Left ventricle myocardium superior (tissue), 1 donor: Measurements from ENCODE around the gene KCNK7. TPM values are rescaled to one million over a fixed set of nuclear protein-coding genes. Genes with fewer than 3 reads are reported as not detected.

Source experiments
- ATAC-seq: fragments of 200-7000 bp; cut with Tn5 transposase; one replicate; pipeline ENCODE4 v1.9.1; 2020; ENCODE audit warnings: mild to moderate bottlenecking, moderate library complexity
- DNase-seq: peaks from one replicate; pipeline ENCODE4 v3.0.0-alpha.2; 2020
- intact Hi-C: fragments of 100-400 bp; cut with micrococcal nuclease; formaldehyde crosslinking; loops from one replicate; pipeline ENCODE4 v1.11.0; 2022
- total RNA-seq: library from RNA; stranded (reverse); fragmentation: NEBNext Ultra II Directional; extraction: Animal tissue kit (Norgen Biotek cat#: 25700); gene quantifications from one replicate; pipeline ENCODE4 v1.2.1, GENCODE V29; 2021
- donor health status: DM: no; HTN: yes; CAD: no; lungs with severe emphysema.

The KCNK7 gene
- total RNA-seq, 1 donor from 2014 or later, result 0.94 TPM

DNA sequence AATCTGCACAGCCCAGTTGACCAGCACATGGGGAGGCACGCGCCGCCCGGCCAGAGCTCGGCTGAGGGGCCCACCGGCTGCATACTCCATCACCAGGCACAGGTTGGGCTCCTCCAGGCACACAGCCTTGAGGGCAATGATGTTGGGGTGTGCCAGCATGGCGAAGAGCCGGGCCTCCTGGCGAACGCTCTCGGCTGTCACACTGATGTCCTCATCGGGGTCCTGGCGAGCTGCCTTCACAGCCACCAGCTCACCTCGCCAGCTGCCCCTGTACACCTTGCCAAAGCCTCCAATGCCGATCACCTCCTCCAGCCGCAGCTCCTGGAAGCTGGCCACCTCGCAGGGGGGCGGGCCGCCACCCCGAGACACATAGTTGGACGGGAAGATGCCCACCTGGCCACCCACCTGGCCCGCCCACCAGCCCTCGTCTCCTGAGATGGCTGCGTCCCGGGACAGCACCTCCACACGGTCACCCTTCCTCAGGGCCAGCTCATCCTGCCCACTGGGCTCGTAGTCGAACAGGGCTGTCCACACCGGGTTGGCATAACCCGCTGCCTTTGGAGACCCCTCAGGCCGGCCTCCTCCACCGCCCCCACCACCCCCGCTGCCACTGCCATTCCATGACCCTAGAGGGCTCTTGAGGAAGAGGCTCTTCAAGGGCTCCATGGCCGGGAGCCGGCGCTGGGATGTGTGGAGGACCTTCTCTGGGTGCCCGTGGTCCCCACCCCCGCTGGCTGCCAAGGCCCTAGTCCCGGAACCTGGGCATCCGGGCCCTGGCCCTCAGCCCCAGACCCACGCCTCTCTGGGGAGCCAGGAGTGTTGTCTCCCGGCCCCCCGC is 17.7 kb upstream of the KCNK7 start:
- intact Hi-C loops, result no loop called here
- DNase-seq (peak; percentile 57), ATAC-seq (no peak)

DNA sequence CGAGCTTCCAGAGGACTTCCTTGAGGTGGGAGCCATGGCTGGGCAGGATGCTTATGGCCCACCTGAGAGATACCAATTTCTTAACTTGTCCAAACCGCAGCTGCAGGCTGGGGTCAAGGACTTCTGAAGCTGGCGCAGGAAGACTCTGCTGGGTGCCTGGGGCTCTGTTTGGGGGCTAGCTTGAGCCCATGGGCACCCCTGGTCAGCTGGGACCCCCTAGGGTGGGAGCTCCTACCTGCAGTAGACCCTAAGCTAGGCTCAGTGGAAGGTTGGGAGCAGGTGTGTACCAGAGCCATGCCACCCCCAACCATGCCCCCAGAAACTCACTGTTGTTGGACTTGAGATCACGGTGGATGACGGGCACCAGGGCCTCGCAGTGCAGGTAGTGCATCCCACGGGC is 17.1 kb upstream of the KCNK7 start:
- intact Hi-C loops, result no loop called here
- ATAC-seq (no peak), DNase-seq (no peak)

DNA sequence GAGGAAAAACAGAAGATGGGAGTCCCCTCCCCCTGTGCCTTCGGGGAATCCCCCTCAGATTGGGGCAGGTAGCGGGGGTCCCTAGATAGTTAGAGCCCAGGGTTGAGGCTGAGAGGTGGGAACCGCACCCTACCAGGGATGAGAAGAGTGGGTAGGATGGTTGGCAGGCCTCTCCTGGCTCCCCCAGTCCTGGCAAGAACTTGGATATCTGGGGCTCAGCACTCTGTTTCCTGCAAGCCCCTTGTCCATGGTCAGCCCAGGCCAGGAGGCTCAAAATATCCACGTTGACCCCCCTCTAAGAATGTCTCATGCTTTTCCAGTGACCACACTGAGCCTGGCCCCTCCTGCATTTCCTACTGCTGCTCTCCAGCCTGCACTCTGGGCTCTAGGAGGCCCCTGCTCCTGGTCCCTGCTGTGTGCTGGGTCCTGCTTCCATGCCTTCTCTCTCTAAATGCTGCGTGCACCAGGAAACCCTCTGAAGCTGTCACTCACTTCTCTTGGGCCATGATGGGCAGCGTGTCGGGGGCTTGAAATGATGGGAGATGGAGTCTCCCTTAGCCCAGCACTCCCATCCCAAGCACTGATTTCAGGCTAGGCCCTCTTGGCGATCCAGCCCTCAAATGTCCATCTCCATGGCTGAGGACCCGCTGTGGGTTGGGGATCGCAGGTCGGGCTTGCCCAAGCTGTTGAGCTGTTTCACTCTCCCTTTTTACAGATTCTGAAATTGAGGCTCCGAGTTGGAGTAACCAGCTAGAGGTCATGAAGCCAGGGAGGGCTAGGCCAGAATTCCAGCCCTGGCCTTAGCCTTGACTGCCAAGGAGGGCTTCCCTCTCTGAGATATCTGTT is 16.4 kb upstream of the KCNK7 start:
- DNase-seq (no peak), ATAC-seq (no peak)
- intact Hi-C loops, result no loop called here

DNA sequence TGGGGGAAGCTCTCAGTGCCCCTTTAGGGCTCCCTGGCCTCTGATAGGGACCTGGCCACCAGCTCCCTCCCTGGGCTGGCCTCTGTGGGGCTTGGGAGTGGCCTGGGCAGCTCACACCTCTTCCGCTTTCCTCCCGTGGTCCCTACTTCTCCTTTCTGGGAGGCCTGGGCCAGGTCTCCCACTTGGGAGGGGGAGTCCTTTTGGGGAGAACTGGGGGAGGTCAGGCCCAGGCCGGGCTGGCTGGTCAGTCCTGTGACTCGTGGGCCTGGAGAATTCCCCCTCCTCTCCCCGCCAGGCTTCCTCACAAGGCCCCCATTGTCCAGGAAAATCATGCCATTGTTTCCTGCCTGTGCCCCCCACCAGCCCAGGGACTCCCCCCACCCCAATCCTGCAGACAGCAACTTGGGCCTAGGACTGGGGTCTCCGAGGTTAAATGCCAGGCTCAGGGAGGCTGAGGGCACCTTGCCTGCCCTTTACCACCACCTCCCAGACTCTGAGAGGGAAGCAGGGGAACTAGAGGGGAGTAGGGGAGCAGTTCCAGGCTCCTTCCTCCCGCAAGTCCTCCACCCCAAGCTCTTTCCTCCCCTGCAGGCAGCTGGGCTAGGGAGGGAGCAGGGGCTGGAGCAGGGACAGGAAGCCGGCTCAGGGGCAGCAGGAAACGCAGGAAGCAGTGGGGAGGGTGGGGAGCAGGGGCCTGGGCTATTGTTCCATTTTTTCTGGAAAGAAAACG is 15.6 kb upstream of the KCNK7 start:
- intact Hi-C loops, result no loop called here
- ATAC-seq (no peak), DNase-seq (peak; percentile 70)

DNA sequence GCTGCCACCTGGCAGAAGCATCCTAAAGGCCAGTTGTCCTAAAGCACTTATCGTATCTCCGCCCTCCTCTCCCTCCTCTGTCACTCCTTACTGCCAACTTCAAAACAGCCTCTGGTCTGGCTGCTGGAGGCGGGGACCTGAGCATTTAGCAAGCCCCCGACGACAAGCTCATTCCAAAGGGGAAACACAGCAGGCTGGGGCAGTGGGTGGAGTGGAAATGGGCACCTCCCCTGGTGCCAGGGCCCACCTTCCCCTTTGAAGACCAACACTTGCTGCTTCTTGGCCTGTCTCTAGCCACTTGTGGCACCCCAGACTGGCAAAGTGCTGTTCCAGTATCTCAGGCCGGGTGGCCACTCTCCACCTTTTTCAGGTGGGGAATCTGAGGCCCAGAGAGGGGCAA is 14.8 kb upstream of the KCNK7 start:
- ATAC-seq, result no peak
- intact Hi-C loops, result no loop called here
- no peak for DNase-seq

DNA sequence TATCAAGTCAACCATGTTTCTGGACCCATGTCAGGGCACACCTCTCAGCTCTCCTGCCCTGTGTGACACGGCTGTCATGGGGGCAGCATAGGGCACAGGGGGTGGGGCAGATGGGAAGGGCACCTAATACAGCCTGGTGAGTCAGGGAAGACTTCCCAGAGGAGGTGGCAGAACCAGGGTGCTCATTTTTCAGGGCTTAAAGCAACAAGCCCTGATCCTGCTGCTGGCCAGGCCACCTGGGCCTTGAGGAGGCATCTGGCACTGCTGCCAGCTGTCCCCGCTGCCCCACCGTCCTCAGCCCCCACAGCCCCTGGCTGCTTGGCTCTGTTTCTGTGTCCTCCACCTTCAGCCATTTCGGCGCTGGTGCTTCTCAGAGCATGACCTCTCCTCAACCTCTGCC is 14.1 kb upstream of the KCNK7 start:
- ATAC-seq (no peak), DNase-seq (no peak)
- intact Hi-C loops, result no loop called here

DNA sequence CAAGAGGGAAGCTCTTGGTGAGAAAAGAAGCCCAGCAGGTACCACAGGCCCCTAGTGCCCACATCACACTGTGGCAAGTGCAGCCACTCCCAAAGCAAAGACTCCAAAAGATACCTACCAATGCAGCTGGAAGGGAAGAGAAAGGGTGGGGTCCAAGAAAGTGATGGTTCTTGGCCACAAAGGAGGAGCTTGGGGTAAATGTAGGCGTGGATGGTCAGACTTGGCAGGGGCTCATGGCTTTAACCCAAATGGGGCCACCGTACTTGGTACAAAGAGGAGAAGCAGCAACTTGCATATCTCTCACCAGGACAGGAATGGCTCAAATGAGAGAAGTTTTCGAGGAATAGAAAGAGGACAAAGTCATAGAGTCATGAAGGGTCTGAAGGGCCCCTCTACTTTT is 13.6 kb upstream of the KCNK7 start:
- intact Hi-C loops, result no loop called here
- ATAC-seq (no peak), DNase-seq (no peak)

DNA sequence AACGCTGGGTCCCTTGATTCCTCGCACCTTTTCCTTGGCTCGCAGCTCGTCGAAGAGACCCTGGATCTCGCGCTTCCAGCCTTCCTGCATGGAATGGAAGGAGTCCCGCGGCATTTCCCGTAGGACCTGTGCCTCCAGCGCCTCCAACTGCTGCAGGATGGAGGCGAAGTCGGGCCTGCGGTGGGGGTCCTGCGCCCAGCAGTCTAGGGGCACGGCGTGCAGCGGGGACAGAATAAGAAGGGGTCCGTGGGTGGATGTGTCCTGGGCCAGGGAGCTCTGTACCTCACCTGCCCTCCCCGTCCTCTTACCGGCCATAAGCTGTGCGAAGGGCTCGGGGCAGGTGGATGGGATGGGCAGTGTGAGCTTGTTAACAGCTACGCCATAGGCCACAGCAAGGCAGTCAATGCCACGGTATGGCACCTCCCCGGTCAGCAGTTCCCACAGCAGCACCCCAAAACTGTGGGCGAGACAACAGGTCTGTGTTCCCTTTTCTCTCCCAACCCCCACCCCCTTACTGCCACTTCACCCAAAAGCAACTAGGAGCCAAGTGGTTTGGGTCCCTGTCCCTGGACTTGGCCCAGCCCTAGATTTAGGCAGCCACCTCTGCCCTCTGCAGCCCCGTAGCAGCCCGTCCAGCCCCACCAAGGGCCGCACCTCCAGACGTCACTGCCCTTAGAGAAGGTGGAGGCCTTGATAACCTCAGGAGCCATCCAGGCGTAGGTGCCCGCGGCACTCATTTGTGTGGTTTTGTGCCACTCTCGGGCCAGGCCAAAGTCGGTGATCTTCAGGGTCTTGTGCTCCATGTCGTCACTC is 12.2 kb upstream of the KCNK7 start:
- intact Hi-C loops, result no loop called here
- no peak for DNase-seq
- no peak for ATAC-seq

DNA sequence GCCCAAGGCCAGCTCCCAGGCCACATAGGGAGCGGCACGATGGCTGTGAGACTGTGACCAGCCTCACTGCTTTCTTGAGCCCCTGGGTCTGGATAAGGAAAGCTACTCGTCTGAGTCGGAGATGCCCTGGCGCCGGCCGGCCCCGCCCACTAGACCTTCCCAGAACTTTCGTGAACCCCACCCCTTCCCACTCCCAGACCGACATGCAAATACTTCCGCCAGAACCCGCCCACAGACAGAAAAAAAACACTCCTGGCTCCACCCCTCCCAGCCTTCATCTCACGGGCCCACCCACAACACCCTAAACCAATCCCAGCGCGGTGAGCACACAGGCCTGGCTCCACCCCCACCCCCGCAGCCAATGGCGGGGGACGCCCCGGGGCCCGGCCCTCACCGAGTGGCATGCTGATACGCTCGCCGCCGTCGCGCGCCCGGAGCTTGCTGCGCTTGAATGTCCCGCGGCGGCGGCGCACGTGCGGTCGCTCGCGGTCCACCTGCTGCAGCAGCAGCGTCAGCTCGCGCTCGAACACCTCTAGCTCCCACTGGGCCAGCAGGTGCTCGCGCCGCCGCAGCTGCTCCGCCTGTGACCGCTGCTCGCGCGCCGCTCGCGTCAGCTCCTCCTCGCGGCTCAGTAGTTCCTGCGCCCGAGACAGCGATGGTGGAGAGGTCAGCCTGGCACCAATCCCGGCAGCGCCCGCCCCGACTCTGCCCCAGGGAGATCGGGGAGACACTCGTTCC is 11.4 kb upstream of the KCNK7 start:
- peak; percentile 96 for ATAC-seq
- DNase-seq, result peak; percentile 95
- intact Hi-C loops, result no loop called here

DNA sequence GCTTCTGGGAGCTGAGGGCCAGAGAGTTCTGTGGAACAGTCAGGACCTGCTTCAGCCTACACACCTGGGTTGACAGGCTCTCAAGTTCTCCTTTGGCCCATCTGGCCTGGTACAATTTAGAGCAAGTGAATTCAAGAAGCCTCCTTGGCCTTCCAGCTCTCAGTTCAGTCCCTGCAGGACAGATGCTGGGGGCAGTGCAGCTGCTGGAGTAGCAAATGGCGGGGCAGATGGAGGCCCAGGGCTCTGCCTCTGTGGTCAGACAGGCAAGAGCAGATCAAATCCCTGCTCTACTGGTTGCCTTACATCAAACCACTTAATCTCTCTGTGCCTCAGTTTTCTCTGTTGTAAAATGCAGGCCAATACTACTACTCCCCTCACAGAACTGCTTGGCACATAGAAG is 8.7 kb upstream of the KCNK7 start:
- intact Hi-C loops, result no loop called here
- no peak for ATAC-seq

DNA sequence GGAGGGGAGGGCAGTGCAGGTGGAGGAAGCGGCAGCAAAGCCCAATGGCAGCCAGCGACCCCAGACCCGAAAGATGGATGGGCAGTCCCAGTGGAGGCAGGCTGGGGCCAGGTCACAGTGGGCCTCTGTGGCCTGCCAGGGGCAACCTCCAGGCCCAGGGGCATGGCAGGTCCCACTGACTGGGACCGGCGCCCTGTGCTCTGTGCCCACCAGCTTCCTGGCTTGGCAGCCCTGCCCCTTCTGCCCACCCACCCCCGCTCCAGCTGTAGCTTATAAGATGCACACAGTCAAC is 4.3 kb upstream of the KCNK7 start:
- DNase-seq (no peak), ATAC-seq (no peak)
- intact Hi-C loops, result loop anchor here (10.0 kb wide), 1 partner anchor 55 kb away; no protein-coding TSS in a partner anchor

More for the DNA sequence above, 8.7 kb upstream of the KCNK7 start:
- no peak for DNase-seq

DNA sequence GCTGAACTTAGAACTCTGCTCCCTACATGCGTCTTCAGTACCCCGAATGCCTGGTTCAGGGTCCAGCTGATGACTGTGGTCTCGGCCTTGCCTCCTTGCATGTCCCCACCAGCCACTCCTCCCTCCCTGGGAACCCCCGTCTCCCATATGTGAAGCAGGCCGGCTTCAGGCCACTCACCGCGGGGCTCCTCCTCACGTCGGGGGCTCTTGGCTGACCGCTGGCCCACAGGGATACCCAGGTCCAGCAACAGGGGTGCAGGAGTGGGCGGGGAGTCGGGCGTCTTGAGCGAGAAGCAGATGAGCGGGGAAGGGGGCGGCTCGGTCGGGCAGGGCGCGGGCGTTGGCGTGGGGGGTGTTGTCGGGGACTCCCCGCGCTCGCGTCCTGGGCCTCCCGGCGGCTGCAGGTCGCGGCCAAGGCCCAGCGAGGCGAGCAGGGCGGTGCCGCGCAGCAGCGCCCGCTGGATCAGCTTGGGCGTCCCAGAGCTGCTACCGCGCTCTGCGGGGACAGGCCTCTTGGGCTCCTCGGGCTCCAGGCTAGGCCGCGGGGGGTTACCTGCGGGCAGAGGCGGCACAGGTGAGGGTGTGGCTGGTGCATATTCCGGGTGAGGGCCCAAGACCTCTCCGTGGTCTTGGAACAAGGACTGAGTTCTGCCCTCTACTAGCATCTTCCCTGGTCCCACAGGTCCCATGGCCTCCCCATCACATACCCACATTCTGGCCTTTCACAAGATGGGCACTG is 3.8 kb upstream of the KCNK7 start:
- ATAC-seq, result no peak
- intact Hi-C loops, result loop anchor here (10.0 kb wide), 1 partner anchor 55 kb away; no protein-coding TSS in a partner anchor
- no peak for DNase-seq

DNA sequence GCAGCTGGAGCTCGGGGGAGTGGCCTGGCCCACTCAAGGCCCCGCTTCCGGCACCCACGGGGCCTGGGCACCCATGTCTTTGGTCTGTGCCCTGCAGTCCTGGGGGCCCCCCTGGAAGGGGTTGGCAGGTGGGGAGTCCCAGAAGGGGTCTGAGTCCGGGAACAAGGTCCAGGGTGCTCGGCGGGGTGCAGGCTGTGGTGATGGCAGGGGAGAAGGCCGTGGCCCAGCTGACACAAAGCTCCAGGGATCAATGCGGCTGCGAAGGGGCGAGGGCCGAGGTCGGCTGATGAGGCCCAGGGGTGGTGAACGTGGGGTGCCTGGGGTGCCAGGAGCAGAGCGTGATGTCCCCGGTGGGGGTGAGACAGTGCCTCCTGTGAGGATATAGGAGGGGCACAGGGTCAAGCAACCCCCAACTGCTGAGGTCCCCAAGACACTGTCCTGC is 2.7 kb upstream of the KCNK7 start:
- intact Hi-C loops, result loop anchor here (10.0 kb wide), 1 partner anchor 53 kb away; no protein-coding TSS in a partner anchor
- no peak for DNase-seq

DNA sequence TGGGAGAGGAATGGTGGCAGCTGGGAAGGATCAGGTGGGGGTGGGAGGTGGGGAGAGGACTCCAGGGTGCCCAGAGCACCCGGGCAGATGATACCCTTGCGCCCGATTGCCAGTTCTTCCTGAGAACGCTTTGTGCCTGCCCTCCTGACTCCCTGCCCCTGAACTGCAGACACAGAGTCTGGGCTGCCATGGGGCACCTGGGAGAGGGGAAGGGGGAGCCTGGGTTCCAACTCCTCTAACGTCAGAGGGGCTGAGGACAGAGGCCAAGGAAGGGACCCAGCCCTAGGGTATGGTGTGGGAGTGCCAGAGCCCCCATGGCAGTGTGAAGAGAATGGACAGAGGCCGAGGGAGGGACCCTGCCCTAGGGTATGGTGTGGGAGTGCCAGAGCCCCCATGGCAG is 920 bp upstream of the KCNK7 start:
- DNase-seq, result no peak
- ATAC-seq, result no peak
- intact Hi-C loops, result loop anchor here (10.0 kb wide), 1 partner anchor 52 kb away; no protein-coding TSS in a partner anchor

More for the DNA sequence above, 2.7 kb upstream of the KCNK7 start:
- ATAC-seq, result no peak

DNA sequence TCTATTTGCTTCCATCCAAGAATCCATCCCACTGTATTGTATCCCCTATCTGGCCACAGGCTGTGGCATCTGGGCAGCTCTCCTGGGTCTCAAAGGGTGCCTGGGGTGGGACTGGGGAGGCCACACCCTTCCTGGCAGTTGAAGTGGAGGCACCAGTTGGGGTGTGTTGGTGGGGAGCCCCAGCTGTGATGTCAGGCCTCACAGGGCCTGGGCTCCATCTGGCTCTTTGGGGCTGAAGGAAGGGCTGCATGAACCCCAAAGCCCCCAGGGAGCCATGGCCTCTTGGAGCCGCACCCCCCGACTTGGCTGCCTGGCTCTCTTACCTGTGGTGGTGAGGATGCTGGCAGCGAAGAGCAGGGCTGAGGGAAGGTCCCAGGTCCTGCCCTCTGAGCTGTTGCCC is 469 bp downstream of the KCNK7 start:
- ATAC-seq (no peak), DNase-seq (no peak)
- intact Hi-C loops, result loop anchor here (10.0 kb wide), 1 partner anchor 50 kb away; no protein-coding TSS in a partner anchor

DNA sequence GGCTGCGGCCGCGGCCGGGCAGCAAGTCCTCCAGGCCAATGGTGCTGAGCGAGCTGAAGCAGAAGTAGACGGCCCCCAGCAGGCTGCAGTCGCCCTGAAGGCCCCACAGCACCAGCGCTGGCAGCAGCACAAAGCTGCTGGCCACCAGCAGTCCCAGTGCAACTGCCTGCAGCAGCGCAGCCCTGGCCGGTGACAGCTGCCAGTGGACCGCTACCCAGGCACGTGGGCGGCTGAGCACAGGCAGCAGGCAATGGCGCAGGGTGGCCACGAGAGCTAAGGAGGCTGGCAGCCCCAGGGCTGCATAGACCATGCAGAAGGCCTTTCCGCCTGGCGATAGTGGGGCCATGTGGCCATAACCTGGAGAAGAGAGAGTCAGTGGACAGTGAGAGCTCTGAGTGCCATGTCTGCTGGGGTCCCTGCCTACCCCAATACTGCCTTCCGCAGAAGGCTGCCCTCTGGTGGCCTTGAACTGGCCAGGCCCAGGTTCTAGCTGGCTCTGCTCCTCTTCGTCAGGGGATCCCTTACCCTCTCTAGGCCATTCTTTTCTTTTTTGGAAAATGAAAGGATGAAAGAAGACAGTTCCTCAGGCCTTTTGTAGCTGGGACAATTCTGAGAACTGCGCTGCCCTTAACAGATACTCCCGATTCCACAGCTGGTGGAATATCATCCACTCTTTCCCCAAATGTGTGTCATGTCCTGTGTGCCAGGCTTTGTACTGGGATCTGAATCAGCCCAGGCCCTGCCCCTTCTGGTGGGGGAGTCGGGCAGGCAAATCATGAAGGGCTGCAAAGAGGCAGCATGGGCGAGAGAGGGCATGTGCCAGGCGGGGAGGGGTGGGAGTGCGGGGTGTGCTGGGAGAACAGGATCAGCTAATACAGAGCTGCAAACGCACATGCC is 1.8 kb downstream of the KCNK7 start:
- intact Hi-C loops, result loop anchor here (10.0 kb wide), 1 partner anchor 49 kb away; no protein-coding TSS in a partner anchor
- DNase-seq, result peak; percentile 72
- ATAC-seq, result peak; percentile 48
